GM18873 (cell line): ENCODE results near the gene KANSL1.

Experiments
- ATAC-seq: cut with Tn5 transposase; IDR thresholded peaks from one replicate; pipeline ENCODE4 v1.9.1; 2021; ENCODE audit warnings: mild to moderate bottlenecking, moderate library complexity, moderate number of reproducible peaks; ENCODE audit not compliant: unreplicated experiment, low FRiP score

KANSL1 gene

GRCh38 chr17:45992175-45992574, 201.1 kb downstream of the KANSL1 start:
- ATAC-seq, result no peak

- ATAC-seq, result no peak
These were observed 201.9 kb downstream of the KANSL1 start for GRCh38 chr17:45991341-45991740.

GRCh38 chr17:45990886-45991285, 202.3 kb downstream of the KANSL1 start:
- no peak for ATAC-seq

- no peak for ATAC-seq
These were observed 203.5 kb downstream of the KANSL1 start for GRCh38 chr17:45989759-45990158.

- no peak for ATAC-seq
These were observed 205.5 kb downstream of the KANSL1 start for GRCh38 chr17:45987706-45988105.

DNA sequence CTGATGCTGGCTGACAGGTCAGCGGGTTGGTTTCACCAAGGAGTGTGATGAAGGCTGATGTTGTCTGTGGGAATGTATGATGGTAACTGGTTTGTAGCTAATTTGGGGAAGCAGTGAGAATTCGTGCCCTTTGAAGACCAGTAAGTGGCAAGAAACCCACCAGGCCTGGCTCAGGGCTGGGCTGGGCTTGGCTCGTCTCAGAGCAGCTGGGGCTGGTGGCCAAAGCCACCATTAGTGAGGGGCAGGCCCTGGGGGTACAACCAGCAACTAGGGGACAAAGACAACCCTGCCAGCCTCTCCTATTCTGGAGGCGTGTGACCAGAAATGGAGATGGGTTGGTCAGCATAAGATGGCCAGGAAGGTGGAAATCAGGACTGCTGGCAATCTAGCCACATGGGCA, 207.2 kb downstream of the KANSL1 start:
- ATAC-seq, result no peak

DNA sequence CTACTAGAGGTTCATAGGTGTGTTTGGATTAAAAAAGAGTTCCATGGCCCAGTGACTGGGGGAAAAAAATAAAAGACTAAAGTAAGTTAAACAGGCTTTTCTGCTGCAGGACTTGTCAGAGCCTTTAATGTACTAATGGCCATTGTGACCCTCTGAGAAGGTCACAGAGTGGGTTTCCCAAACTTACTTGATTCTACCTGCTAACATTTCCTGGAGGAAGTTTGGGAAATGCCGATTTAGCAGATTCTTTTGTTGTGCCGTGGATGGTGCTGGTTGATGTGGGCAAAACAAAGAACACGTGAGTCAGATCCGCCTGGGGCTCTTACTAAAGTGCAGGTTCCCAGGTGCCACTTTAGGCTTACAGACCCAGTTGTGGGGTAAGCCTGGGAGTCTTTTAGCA, 207.8 kb downstream of the KANSL1 start:
- no peak for ATAC-seq

DNA sequence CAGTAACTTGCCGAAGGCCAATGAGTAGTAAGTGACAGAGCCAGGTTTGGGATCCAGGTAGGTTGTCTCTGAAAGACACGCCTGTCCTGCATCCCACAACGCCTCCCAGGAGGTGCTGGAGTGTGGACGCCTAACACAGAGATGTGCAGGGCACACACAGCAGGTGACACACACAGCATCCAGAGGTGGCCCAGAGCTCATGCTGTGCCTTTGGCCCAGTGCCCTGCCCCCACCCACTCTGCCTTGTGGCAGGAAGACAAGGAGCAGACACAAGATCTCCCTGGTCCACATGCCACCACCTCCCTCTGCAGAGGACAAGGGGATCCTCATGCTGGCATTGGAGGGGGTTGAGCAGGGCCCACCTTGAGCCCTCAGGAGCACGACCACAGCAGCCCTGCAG, 208.9 kb downstream of the KANSL1 start:
- no peak for ATAC-seq

DNA sequence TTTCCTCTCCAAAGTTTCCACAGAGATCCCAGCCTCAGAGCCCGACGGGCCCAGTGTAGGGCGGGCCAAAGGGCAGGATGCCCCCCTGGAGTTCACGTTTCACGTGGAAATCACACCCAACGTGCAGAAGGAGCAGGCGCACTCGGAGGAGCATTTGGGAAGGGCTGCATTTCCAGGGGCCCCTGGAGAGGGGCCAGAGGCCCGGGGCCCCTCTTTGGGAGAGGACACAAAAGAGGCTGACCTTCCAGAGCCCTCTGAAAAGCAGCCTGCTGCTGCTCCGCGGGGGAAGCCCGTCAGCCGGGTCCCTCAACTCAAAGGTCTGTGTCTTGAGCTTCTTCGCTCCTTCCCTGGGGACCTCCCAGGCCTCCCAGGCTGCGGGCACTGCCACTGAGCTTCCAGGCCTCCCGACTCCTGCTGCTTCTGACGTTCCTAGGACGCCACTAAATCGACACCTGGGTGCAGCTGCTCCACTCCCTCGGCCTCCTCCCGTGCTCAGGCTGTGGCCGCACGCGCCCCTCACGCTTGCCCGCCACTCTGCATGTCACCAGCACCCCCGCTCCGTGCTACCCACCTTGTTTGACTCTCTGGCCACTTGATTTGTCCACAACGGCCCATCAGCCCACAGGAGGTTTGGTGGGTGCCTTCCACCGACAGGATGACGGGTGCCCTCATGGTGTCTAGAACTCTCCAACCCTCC, 209.5 kb downstream of the KANSL1 start:
- no peak for ATAC-seq

GRCh38 chr17:45982791-45983613, 210.2 kb downstream of the KANSL1 start:
- ATAC-seq, result no peak

DNA sequence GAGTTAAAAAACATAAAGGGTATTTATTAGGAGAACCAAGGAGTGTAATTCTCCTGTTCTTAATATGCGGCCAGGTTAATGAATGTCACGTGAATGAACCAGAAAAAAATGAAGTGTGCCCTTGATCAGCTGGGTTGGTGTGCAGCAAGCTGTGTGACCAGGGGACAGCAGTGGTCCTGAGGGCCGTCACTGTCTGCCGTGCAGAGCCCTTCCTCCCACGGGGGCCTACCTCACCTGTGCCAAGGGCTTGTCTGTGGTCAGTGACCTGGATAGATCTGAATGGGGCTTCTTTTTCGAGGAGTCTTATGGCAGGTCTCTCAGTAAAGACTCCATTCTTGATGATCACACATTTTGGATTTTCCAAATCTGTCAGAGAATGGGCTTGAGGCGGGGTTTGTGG, 211.9 kb downstream of the KANSL1 start:
- ATAC-seq, result no peak

- no peak for ATAC-seq
These were observed 212.4 kb downstream of the KANSL1 start for GRCh38 chr17:45980855-45981254.
